GM12874 (cell line): ENCODE measurements around the gene RTBDN.

Experiments used
- CTCF ChIP-seq: IDR thresholded peaks from 2 replicates; pipeline ENCODE4 v1.5.1; 2011; ENCODE audit warnings: low read depth, mild to moderate bottlenecking, control low read depth, low read length, moderate library complexity; ENCODE audit not compliant: insufficient read depth

RTBDN gene

GRCh38 chr19:12802267-12803106, 31.9 kb downstream of the RTBDN start:
- no peak for TF ChIP-seq CTCF

GRCh38 chr19:12801466-12802266, 32.7 kb downstream of the RTBDN start, which contains the start of the genes PRDX2 and THSD8:
PRDX2 (minus strand) TSS chr19:12801800; CDS start chr19:12801261, 539 bp downstream.
THSD8 (plus strand) TSS chr19:12802069; CDS start chr19:12802072, 3 bp downstream.
- no peak for TF ChIP-seq CTCF

- no peak for TF ChIP-seq CTCF
These were observed 33.4 kb downstream of the RTBDN start for GRCh38 chr19:12800923-12801465.

GRCh38 chr19:12800466-12800770, 34.0 kb downstream of the RTBDN start:
- TF ChIP-seq CTCF: no peak

- TF ChIP-seq CTCF: no peak
These were observed 34.5 kb downstream of the RTBDN start for GRCh38 chr19:12799742-12800465.

- TF ChIP-seq CTCF: no peak
These were observed 37.2 kb downstream of the RTBDN start for GRCh38 chr19:12797141-12797587.
